ENCODE measurements around the gene YJU2.
A peak's percentile ranks its signal among the peaks of the same experiment; 100 is the strongest.
"Not testable (repeated sequence)": the region's sequence is repeated elsewhere in the genome, so short reads cannot be mapped to it uniquely, and the experiment has no call there.

The YJU2 gene

GRCh38 chr19:4246767-4247593 lies at the start of gene YJU2:
Gene YJU2 (plus strand): TSS chr19:4247080. CDS start chr19:4247147, 67 bp downstream.
- peak; percentile 99 for DNase-seq (ENCODE audit: low read depth in 2 of 2)

- DNase-seq (ENCODE audit: low read depth in 2 of 2), result no peak
Measured at GRCh38 chr19:4197228-4197624, 49.7 kb upstream of the YJU2 start.

- DNase-seq (ENCODE audit: low read depth in 2 of 2), result no peak
Measured at GRCh38 chr19:4197625-4198466, 49.0 kb upstream of the YJU2 start.

- DNase-seq (ENCODE audit: low read depth in 2 of 2), result no peak
Measured at GRCh38 chr19:4198467-4199126, 48.3 kb upstream of the YJU2 start.

- DNase-seq (ENCODE audit: low read depth in 2 of 2), result no peak
Measured at GRCh38 chr19:4199699-4200293, 47.1 kb upstream of the YJU2 start.

GRCh38 chr19:4200940-4201542 lies 45.8 kb upstream of the YJU2 start:
- no peak for DNase-seq (ENCODE audit: low read depth in 2 of 2)

GRCh38 chr19:4201798-4202197 lies 45.1 kb upstream of the YJU2 start:
- no peak for DNase-seq (ENCODE audit: low read depth in 2 of 2)

- DNase-seq (ENCODE audit: low read depth in 2 of 2), result no peak
Measured at GRCh38 chr19:4206818-4207484, 39.9 kb upstream of the YJU2 start.

GRCh38 chr19:4208385-4209094 lies 38.3 kb upstream of the YJU2 start:
- no peak for DNase-seq (ENCODE audit: low read depth in 2 of 2)

GRCh38 chr19:4210166-4210731 lies 36.6 kb upstream of the YJU2 start:
- no peak for DNase-seq (ENCODE audit: low read depth in 2 of 2)

- no peak for DNase-seq (ENCODE audit: low read depth in 2 of 2)
Measured at GRCh38 chr19:4213116-4213515, 33.8 kb upstream of the YJU2 start.

GRCh38 chr19:4215807-4216206 lies 31.1 kb upstream of the YJU2 start:
- no peak for DNase-seq (ENCODE audit: low read depth in 2 of 2)

GRCh38 chr19:4216846-4217245 lies 30.0 kb upstream of the YJU2 start:
- DNase-seq (ENCODE audit: low read depth in 2 of 2), result no peak

- no peak for DNase-seq (ENCODE audit: low read depth in 2 of 2)
Measured at GRCh38 chr19:4217429-4218264, 29.2 kb upstream of the YJU2 start.

- DNase-seq (ENCODE audit: low read depth in 2 of 2), result not testable (repeated sequence)
Measured at GRCh38 chr19:4218523-4218922, 28.4 kb upstream of the YJU2 start.

GRCh38 chr19:4220188-4220587 lies 26.7 kb upstream of the YJU2 start:
- no peak for DNase-seq (ENCODE audit: low read depth in 2 of 2)

- DNase-seq (ENCODE audit: low read depth in 2 of 2), result no peak
Measured at GRCh38 chr19:4224470-4224869, 22.4 kb upstream of the YJU2 start.

- no peak for DNase-seq (ENCODE audit: low read depth in 2 of 2)
Measured at GRCh38 chr19:4225885-4226284, 21.0 kb upstream of the YJU2 start.

GRCh38 chr19:4227771-4228170 lies 19.1 kb upstream of the YJU2 start:
- DNase-seq (ENCODE audit: low read depth in 2 of 2), result no peak
